LoVo (cell line): Measurements from ENCODE around the gene ADAM20.
"Not testable (repeated sequence)": the region's sequence is repeated elsewhere in the genome, so short reads cannot be mapped to it uniquely, and the experiment has no call there.

Experiments
- DNase-seq: peaks from one replicate; pipeline ENCODE4 v3.0.0-alpha.2; 2016; ENCODE audit warnings: low spot score

Gene ADAM20

DNA sequence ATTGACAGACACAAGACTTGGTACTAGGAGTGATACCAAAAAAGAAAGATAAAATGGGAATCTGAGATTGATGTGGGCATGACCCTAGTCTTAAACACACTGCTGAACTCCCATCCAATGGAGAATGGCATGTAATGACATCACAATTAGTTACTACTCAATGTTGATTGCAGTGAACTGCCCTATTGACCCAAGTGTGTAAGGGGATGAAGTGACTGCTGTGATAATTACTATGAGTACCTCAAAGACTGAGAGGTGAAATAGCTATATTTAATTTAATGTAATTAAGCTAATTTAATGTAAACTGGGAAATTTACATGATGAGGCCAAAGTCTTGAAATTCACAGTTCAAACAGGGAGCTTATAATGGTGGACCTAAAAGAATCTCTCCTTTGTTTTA, at the start of gene ADAM20:
TSS of gene ADAM20 (minus strand) at position 101 of the 400 bp plus-strand sequence. CDS start 10,247 bp downstream, outside the sequence.
- no peak for DNase-seq

DNA sequence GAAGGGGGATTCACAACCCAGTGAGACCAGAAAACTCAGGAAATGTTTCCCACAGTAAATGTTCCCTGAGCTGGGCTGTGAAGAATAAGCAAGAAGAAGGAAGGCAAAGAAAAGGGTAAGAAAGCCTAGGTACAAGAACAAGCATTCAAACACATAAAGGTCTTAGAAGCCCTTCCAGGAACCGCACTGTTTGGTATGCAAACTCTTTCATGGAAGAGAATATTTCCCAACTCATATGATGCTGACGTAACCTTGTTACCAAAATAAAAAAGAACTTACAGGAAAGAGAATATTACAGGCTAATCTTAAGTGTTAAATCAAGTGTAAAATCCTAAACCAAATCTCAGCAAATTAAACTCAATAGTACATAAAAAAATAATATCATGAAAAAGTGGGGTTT, 42.1 kb upstream of the ADAM20 start:
- no peak for DNase-seq

DNA sequence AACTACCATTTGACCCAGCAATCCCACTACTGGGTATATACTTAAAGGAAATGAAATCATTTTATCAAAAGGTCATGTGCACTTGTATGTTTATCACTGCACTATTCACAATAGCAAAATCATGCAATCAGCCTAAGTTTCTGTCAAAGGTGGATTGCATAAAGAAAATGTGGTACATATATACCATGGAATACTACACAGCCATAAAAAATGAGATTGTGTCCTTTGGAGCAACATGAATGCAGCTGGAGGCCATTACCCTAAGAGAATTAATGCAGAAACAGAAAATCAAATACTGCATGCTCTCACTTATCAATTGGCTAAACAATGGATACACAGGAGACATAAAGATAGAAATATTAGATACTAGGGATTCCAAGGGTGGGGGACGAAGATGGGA, 38.2 kb upstream of the ADAM20 start:
- DNase-seq: no peak

DNA sequence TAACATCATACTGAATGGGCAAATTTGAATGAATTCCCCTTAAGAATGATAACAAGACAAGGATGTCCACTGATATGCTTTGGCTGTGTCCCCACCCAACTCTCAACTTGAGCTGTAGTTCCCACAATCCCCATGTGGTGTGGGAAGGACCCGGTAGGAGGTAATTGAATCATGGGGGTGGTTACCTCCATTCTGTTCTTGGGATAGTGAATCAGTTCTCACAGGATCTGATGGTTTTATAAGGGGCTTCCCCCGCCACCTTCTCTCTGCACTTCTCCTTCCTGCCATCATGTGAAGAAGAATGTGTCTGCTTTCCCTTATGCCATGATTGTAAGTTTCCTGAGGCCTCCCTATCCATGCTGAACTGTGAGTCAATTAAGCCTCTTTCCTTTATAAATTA, 36.3 kb upstream of the ADAM20 start:
- no peak for DNase-seq

DNA sequence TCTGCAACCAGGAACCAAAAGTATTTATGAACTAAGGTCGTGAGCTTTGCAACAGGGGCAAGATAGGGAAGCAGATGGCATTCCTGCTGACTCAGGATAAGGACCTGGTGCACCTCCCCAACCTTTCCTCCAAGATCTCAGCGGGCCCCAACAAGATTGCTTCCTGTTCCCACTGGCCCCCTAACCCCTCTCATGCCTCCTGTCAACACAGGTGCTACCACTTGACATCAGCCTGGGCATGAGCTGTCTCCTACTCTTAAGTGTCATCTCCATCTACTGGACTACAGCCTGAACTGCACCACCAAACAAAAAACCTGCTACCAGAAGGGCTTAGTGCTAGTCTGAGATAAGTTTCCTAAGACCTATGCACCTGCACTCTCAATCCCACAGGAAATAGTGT, 33.0 kb upstream of the ADAM20 start:
- DNase-seq: peak; percentile 1

DNA sequence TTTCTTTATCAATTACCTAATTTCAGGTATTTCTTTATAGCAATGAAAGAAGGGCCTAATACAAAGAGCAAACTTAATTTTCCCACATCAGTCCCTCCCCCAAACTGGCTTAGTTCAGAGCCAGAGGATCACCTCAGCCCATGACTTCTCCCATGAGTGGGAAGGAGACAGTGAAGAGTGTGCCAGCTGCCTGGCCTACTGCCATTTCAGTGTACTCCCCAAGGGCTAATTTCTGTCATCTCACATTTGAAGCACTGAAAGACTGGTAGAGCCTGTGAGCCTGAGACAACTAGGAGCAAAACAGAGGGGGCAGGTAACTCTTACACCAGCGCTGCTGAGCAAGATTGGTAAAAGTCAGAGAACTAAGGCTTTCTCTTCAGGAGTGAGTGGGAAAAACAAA, 29.1 kb upstream of the ADAM20 start:
- no peak for DNase-seq

DNA sequence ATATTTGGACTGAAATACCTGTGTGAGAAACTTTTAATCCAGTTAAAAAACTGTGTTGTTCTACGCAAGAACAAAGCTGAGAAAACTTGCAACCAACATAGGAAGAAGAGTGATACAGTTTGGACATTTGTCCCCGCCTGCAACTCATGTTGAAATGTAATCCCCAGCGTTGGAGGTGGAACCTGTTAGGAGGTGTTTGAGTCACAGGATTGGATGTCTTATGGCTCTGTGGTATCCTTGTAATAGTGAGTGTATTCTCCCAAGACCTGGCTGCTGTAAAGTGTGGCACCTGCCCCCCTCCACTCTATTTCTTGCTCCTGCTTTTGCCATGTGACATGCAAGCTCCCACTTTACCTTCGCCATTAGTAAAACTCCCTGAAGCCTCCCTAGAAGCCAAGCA, 28.6 kb upstream of the ADAM20 start:
- no peak for DNase-seq

DNA sequence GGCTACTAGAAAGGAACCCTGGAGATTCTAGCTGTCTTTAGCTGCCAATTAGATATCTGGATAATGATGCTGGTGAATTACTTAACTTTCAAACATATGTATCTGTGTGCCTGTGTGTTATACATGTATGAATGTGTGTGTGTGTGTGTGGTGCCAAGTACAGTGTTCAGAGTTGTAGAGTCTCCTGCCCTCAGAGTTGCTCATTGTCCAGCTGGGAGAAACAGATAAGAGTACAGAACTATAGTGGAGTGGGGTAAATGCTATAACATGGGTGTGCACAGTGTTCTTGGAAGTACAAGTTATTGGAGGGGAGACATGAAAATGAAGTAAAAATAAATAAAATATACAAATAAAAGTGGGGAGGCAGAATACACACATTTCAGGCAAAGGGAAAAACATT, 23.6 kb upstream of the ADAM20 start:
- DNase-seq: no peak

DNA sequence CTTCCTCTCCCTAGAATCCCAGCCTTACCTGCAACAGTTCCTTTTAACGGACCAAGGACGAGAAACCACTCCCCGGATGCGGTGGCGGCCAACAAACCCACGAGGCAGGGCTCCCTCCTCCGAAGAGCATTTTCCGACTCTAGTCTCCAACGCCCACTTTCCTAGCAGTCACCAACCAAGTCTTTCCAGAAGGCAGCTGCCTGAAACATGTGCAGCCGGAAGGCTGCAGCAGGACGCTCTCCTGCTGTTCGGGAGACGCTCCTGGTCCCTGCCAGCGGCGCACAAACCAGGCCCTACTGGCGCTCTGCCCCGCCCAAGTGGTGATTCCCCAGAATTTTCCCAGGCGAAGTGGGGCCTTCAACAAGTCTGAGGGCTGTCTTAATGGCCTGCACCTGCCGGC, 21.1 kb upstream of the ADAM20 start:
- DNase-seq: peak; percentile 19

DNA sequence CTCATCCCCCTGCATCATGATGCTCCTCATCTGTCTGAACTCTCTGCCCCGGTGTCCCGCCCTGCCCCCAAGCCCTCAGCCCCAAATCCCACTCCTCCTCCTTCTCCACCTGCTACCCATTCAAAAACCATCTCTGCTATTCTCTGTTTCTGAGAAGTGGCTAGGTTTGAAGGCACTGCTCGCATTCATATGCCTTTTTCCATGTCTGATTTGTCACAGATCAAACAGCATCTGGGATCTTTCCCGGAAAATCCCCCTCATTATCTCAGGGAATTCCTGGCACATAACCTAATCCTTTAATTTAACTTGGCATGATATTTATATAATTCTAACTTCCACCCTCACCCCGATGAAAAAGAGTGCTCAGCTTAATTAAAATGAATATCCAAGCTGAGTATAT, 3.3 kb upstream of the ADAM20 start:
- no peak for DNase-seq

DNA sequence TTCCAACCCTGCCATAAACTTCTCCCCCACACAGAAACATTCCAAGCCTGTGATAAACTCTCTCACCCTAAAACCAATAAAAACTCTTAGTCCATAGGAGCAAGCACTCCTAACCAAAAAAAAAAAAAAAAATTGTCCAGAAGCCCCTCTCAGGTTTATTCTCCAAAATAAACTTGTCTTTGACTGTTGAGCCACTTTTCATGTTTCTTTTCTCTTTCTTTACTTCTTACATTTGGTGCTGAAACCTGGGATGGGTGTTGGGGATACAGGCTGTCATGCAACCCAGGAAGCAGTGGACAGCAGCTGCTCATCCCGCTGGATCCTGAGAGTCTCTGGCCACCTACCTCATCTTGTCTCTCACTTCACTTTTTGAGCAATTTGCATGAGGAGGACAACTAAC, 2.0 kb upstream of the ADAM20 start:
- DNase-seq: no peak

DNA sequence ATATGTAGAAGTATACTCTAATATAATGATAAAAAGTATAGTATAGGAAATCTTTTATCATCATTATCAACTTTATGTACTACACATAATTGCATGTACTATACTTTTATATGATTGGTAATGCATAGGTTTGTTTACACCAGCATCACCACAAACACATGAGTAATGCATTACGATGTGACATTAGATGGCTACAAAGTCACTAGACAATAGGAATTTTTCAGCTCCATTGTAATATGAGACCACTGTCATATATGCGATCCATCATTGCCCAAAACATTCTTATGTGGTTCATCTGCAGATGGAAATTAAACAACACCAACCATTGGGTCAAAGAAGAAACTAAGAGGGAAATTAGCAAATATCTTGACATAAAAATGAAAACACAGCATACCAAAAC, 4.4 kb downstream of the ADAM20 start:
- DNase-seq: no peak

DNA sequence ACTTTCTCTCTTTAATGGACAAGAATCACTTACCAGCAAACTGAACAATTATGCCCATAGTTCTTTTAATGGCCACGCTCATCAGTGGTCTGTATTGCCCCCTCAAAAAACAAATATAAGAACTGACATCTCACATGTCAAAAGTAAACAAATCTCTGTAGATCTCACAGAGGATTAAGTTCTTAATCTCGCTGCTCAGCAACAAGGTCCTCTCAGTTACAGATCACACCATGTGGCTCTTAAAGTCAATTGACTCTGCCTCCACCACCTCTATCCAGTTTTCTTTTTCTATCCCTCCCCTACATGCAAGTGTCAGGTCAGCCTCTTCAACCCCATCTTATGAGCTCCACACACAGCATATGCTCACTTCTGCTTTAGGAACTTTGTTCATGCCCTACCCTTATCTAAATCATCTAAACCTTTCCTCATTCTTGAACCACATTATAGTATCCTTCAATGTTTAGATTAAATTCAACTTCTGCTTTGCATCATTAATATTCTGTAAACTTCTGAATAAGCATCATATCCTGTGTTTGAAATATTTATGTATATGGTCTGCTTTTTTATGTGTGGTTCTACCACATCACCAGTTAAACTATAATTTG, 7.2 kb downstream of the ADAM20 start:
- no peak for DNase-seq

DNA sequence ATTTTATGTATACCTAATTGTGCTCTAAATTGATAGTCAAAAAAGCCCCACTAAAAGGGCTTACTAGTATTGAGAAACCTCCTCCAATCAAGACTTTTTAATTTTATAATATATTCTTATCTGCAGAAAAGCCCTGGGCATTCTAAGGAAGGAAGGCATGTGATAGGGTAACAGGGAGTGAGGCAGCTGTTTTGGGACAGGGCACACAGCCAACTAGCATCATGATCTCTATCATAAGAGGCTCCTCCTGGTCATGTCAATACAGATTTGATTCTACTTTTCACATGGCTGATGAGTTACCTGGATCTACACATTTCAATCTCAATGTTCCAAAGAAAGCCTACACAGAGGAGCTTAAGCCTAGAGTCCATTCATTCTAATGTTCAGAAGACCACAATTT, 9.1 kb downstream of the ADAM20 start:
- no peak for DNase-seq

DNA sequence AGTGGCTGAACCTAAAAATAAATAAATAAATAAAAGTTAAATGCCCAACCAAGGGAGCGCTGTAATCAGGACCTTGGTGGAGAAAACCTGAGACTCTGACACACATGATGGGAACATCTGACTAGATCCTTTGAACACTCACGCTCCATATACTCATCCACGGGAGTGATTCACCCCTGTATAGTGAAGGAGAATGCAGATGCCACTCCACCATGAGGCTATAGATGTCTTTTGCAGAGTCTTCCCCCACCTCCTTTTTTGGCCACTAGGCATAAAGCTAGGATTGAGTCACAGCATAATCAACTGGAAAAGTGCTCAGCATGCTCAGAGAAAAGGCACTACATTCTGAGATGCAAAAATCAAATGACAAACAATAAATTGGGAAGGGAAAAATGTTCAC, 19.0 kb downstream of the ADAM20 start:
- no peak for DNase-seq

DNA sequence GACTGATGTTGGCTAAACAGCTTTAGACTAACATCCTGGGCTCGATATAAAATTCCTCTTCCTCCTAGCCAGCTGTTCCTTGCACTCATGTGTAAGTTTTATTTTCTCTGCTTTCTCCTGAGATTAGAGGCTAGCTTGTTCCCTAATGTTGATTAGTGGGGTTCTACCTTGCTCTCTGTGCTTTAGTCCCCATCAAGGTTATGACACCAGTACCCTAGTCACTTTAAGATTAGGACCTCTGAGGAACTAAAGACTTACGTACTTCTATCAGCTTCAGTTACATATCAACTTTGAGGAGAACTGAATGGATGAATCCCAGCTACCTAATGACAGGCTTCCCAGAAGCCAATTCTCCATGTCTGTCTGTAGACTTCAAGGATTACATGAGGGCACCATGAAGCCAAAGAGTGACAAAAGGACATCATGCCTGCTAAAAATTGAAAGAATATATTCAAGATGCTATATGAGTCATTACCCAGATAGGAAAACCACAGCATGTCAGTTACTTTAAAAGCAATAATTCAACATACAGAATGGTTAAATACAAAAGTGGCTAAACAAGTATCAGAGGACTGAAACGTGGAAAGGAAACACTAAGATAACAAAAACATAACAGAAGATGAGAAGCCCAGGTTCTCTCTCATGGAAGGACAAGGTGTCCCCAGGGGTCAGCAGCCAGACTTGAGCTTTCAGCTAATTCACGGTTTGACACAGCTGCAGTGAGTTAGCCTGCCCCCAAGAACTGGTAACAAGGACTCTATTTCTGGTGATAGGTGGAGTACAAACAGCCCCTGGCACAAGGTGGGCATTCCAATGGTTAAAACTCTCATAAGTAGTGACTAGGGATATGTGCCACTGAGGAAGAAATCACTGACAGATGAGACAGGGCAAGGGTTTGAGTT, 20.4 kb downstream of the ADAM20 start:
- no peak for DNase-seq

DNA sequence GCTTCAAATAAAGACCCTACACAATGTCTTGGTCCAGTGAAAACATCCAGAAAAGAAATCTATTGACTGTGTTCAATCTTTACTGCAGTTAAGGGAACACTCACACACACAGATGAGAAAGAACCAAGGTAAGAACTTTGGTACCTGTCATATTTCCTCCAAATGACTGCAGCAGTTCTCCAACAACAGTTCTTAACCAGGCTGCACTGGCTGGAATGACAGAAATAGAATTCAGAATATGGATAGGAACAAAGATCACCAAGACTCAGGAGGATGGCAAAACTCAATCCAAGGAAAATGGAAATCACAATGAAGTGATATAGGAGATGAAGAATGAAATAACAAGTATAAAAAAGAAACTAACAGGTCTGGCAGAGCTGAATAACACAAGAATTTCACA, 36.6 kb downstream of the ADAM20 start:
- no peak for DNase-seq

DNA sequence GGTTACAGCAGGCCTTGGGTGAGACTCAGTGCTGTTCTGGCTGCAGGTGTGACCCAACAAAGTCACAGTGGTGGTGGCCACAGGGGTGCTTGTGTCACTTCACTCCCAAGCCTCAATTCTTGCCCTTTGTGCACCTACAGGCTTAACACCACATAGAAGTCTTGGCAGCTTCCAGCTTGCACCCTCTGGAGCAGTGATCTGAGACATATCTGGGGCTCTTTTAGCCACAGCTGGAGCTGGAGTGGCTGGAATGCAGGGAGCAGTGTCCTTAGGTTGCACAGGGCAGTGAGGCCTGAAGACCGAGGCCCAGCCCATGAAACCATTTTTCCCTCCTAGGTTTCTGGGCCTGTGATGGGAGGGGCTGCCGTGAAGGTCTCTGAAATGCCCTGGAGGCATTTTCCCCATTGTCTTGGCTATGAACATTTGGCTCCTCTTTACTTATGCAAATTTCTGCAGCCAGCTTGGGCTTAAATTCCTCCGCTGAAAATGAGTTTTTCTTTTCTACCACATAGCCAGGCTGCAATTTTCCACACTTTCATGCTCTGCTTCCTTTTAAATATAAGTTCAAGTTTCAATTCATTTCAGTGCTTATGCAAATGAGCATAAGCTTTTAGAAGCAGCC, 45.1 kb downstream of the ADAM20 start:
- DNase-seq: no peak

DNA sequence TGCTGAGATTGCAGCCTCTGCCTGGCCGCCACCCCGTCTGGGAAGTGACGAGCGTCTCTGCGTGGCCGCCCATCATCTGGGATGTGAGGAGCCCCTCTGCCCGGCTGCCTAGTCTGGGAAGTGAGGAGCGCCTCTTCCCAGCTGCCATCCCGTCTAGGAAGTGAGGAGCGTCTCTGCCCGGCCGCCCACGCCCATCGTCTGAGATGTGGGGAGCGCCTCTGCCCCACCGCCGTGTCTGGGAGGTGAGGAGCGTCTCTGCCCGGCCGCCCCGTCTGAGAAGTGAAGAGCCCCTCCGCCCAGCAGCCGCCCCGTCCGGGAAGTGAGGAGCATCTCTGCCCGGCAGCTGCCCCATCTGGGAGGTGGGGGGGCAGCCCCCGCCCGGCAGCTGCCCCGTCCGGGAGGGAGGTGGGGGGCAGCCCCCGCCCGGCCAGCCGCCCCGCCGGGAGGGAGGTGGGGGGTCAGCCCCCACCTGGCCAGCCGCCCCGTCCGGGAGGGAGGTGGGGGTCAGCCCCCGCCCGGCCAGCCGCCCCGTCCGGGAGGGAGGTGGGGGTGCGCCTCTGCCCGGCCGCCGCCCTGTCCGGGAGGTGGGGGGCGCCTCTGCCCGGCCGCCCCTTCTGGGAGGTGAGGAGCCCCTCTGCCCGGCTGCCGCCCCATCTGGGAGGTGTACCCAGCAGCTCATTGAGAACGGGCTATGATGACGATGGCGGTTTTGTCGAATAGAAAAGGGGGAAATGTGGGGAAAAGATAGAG, 57.3 kb downstream of the ADAM20 start:
- not testable (repeated sequence) for DNase-seq

DNA sequence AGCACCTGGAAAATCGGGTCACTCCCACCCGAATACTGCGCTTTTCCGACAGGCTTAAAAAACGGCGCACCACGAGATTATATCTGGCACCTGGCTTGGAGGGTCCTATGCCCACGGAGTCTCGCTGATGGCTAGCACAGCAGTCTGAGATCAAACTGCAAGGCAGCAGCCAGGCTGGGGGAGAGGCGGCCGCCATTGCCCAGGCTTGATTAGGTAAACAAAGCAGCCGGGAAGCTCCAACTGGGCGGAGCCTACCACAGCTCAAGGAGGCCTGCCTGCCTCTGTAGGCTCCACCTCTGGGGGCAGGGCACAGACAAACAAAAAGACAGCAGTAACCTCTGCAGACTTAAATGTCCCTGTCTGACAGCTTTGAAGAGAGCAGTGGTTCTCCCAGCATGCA, 59.3 kb downstream of the ADAM20 start:
- not testable (repeated sequence) for DNase-seq

DNA sequence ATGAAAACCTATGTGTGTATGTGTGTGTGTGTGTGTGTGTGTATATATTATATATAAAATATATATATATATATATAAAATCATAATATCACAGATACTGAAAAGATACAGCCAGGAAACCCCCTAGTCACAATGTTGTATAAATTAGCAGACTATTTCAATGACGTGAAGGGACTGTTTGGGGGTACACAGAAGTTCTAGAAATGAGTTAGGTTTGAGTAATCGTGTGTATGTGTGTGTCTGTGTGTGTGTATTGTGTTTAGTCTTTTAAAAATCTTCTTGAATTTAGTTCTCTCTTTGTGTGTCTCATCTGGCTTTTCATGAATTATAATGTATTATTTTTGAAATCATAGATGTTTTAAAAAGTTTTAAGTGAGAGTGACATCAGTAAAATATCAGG, 61.0 kb downstream of the ADAM20 start:
- no peak for DNase-seq
